PC-3 (cell line): ENCODE data around the gene PAIP2. TPM values are rescaled to one million over a fixed set of nuclear protein-coding genes. Genes with fewer than 3 reads are reported as not detected.

Experiments
- ATAC-seq: fragments of 200-7000 bp; cut with Tn5 transposase; 2 replicates; pipeline ENCODE4 v1.9.1; 2020; ENCODE audit warnings: mild to moderate bottlenecking, moderate library complexity
- BruUV-seq: library from RNA; stranded (reverse); fragments of 400-500 nt; replicated peaks from 2 replicates; lab custom pipeline; 2021; lab: Mats Ljungman, UMichigan
- CTCF ChIA-PET: fragments of 300-600 bp; sonication (Branson Sonifier 250); formaldehyde crosslinking; loops from one replicate; lab custom pipeline; 2022; ENCODE audit warnings: antibody characterized with exemption; lab: Charles Lee
- POLR2A ChIA-PET: fragments of 300-600 bp; sonication (Branson Sonifier 250); formaldehyde crosslinking; loops from one replicate; lab custom pipeline; 2022; ENCODE audit warnings: antibody characterized with exemption; ENCODE audit not compliant: unreplicated experiment; lab: Charles Lee
- DNase-seq: peaks from one replicate; pipeline ENCODE4 v3.0.0-alpha.2; 2015
- H2AFZ ChIP-seq: fragments of 300-600 bp; sonication (generic); 2 replicates; pipeline ENCODE4 v1.6.0; 2016; ENCODE audit warnings: antibody characterized with exemption, low read length
- H3F3A ChIP-seq: fragments of 300-600 bp; sonication (generic); one replicate; pipeline ENCODE4 v1.6.0; 2017; ENCODE audit warnings: antibody characterized with exemption, low read length, control low read depth, mild to moderate bottlenecking; ENCODE audit not compliant: unreplicated experiment
- H3K27ac ChIP-seq: fragments of 300-600 bp; sonication (generic); 2 replicates; pipeline ENCODE4 v1.5.1; 2016; ENCODE audit warnings: mild to moderate bottlenecking, low read length
- H3K27me3 ChIP-seq: fragments of 300-600 bp; sonication (generic); 2 replicates; pipeline ENCODE4 v1.6.1; 2016; ENCODE audit warnings: low read length, mixed read lengths
- H3K36me3 ChIP-seq: fragments of 300-600 bp; sonication (generic); 2 replicates; pipeline ENCODE4 v1.6.1; 2016; ENCODE audit warnings: low read depth, mixed run types, low read length, mixed read lengths
- H3K4me1 ChIP-seq: fragments of 300-600 bp; sonication (generic); 2 replicates; pipeline ENCODE4 v1.5.1; 2016; ENCODE audit warnings: low read length; ENCODE audit not compliant: insufficient read depth
- H3K4me2 ChIP-seq: fragments of 300-600 bp; sonication (generic); 2 replicates; pipeline ENCODE4 v1.6.0; 2016; ENCODE audit warnings: low read length
- H3K4me3 ChIP-seq: fragments of 300-600 bp; sonication (generic); 2 replicates; pipeline ENCODE4 v1.5.1; 2016; ENCODE audit warnings: mild to moderate bottlenecking, low read length, mixed read lengths
- H3K79me2 ChIP-seq: fragments of 300-600 bp; sonication (generic); 2 replicates; pipeline ENCODE4 v1.6.1; 2017; ENCODE audit warnings: low read length, mixed read lengths
- H3K9ac ChIP-seq: fragments of 300-600 bp; sonication (generic); 2 replicates; pipeline ENCODE4 v1.6.0; 2016; ENCODE audit warnings: mild to moderate bottlenecking, low read length
- H3K9me2 ChIP-seq: fragments of 300-600 bp; sonication (generic); replicated peaks from 2 replicates; pipeline ENCODE4 v1.6.1; 2016; ENCODE audit warnings: mixed run types, low read length, mixed read lengths
- H3K9me3 ChIP-seq: fragments of 300-600 bp; sonication (generic); 2 replicates; pipeline ENCODE4 v1.6.1; 2016; ENCODE audit warnings: low read length, mixed read lengths
- H4K20me1 ChIP-seq: fragments of 300-600 bp; sonication (generic); 2 replicates; pipeline ENCODE4 v1.6.1; 2016; ENCODE audit warnings: low read length, mixed read lengths
- CTCF ChIP-seq: fragments of 300-600 bp; sonication (generic); conservative IDR thresholded peaks from 2 replicates; pipeline ENCODE4 v1.5.1; 2017; ENCODE audit warnings: antibody characterized with exemption, low read depth, mild to moderate bottlenecking, low read length
- EZH2 ChIP-seq: fragments of 300-600 bp; sonication (generic); IDR thresholded peaks from one replicate; pipeline ENCODE4 v1.6.1; 2017; ENCODE audit warnings: antibody characterized with exemption, mild to moderate bottlenecking, low read length; ENCODE audit not compliant: unreplicated experiment
- EZH2phosphoT487 ChIP-seq: fragments of 300-600 bp; sonication (generic); IDR thresholded peaks from 2 replicates; pipeline ENCODE4 v1.6.1; 2018; ENCODE audit warnings: mild to moderate bottlenecking, antibody characterized with exemption, low read length, borderline replicate concordance
- intact Hi-C: fragments of 100-400 bp; cut with micrococcal nuclease; formaldehyde crosslinking; loops from 2 replicates; pipeline ENCODE4 v1.9.0; 2023
- total RNA-seq: library from RNA; depleted of rRNA; stranded (reverse); fragments of >200 nt; gene quantifications from 2 replicates; pipeline ENCODE4 v1.2.3, GENCODE V29; 2014

Gene PAIP2
- total RNA-seq, 1 experiment from 2014 or later = 35.1 TPM

GRCh38 chr5:139389701-139390638 is 48.3 kb downstream of the PAIP2 start, which contains the start of gene MZB1:
Gene MZB1, minus strand, starts transcription at chr5:139389913. Its CDS starts 57 bp downstream, at chr5:139389856.
- TF ChIP-seq CTCF (no peak), EZH2phosphoT487 (no peak), EZH2 (no peak)
- H3K4me3 ChIP-seq = 0 out of 2 replicates have a peak within 1 kb of the TSS, but pooled peaks have one; percentile 87
- no peak for DNase-seq
- no peak for ATAC-seq
- intact Hi-C loops = no loop called here
- no peaks in the 10 kb centered on the region for H3K9me2 ChIP-seq
- POLR2A ChIA-PET = no interaction called here
- CTCF ChIA-PET = no interaction called here
- no peaks in the 10 kb centered on the region for H3K36me3 ChIP-seq
- no peaks in the 10 kb centered on the region for H4K20me1 ChIP-seq
- H3K27ac ChIP-seq = peak within 1 kb of the TSS; percentile 98
- peaks cover 28% of the 10 kb centered on the region for H3K79me2 ChIP-seq
- no TSS peak for BruUV-seq
- H3K9ac ChIP-seq = peak within 1 kb of the TSS; percentile 99
- H3K9me3 ChIP-seq = no peaks in the 10 kb centered on the region
- H3F3A ChIP-seq = no peaks in the 10 kb centered on the region
- no peak within 1 kb of the TSS for H2AFZ ChIP-seq
- H3K4me2 ChIP-seq = peak within 1 kb of the TSS; percentile 94
- H3K27me3 ChIP-seq = no peaks in the 10 kb centered on the region
- H3K4me1 ChIP-seq = peaks cover 20% of the 10 kb centered on the region

- H2AFZ ChIP-seq = no peak overlapping the region
- ATAC-seq (peak; percentile 2), DNase-seq (peak; percentile 44)
- no peaks in the 10 kb centered on the region for H3K27me3 ChIP-seq
- ChIA-PET POLR2A (interaction anchor here (0.6 to 1.1 kb wide), 5 partner anchors 17 to 815 kb away, joined by 3 to 9 read pairs (median 3); partner anchors contain the start of genes HSPA9 and PAIP2), CTCF (interaction anchor here (0.6 kb wide), 1 partner anchor 815 kb away, joined by 3 read pairs; no protein-coding TSS in a partner anchor)
- H4K20me1 ChIP-seq = no peaks in the 10 kb centered on the region
- peaks cover 28% of the 10 kb centered on the region for H3K79me2 ChIP-seq
- peak overlapping the region; percentile 98 for H3K27ac ChIP-seq
- H3K9me3 ChIP-seq = no peaks in the 10 kb centered on the region
- intact Hi-C loops = loop anchor here (1.0 kb wide), 2 partner anchors 18 to 50 kb away; partner anchors contain the start of gene PAIP2
- H3K9me2 ChIP-seq = no peaks in the 10 kb centered on the region
- peaks cover 20% of the 10 kb centered on the region for H3K4me1 ChIP-seq
- TF ChIP-seq CTCF = no peak
- TF ChIP-seq EZH2 = no peak
- TF ChIP-seq EZH2phosphoT487 = no peak
- peak overlapping the region; percentile 94 for H3K4me2 ChIP-seq
- peak overlapping the region; percentile 99 for H3K9ac ChIP-seq
- no peaks in the 10 kb centered on the region for H3F3A ChIP-seq
- BruUV-seq = no TSS peak
- no peaks in the 10 kb centered on the region for H3K36me3 ChIP-seq
- H3K4me3 ChIP-seq = peak overlapping the region; percentile 87
Observed at GRCh38 chr5:139390639-139391569, 49.2 kb downstream of the PAIP2 start.
